Mucosa of rectum (tissue), 2 donors: Measurements from ENCODE around the gene GPR37.

Experiments
- H3K27ac ChIP-seq, 2 donors: one replicate each; pipeline ENCODE4 v1.7.0; 2013; ENCODE audit warnings: inconsistent platforms in 2 of 2, low read depth in 2 of 2, low read length in 2 of 2
- H3K27me3 ChIP-seq, 2 donors: one replicate each; pipeline ENCODE4 v1.7.0; 2013; ENCODE audit warnings: low read length in 2 of 2; ENCODE audit not compliant: control insufficient read depth in 2 of 2, insufficient read depth in 2 of 2
- H3K36me3 ChIP-seq, 2 donors: one replicate each; pipeline ENCODE4 v1.7.0; 2013; ENCODE audit warnings: low read length in 2 of 2; ENCODE audit not compliant: control insufficient read depth in 2 of 2, insufficient read depth in 2 of 2
- H3K4me1 ChIP-seq, 2 donors: one replicate each; pipeline ENCODE4 v1.7.0; 2013; ENCODE audit warnings: low read length in 2 of 2, mild to moderate bottlenecking in 1 of 2; ENCODE audit not compliant: control insufficient read depth in 2 of 2, insufficient read depth in 2 of 2
- H3K4me3 ChIP-seq, 2 donors: one replicate each; pipeline ENCODE4 v1.7.0; 2013; ENCODE audit warnings: low read length in 2 of 2
- H3K9ac ChIP-seq, 2 donors: one replicate each; pipeline ENCODE4 v1.7.0; 2013; ENCODE audit warnings: low read length in 2 of 2, low read depth in 1 of 2, mild to moderate bottlenecking in 1 of 2
- H3K9me3 ChIP-seq, 2 donors: one replicate each; pipeline ENCODE4 v1.7.0; 2013; ENCODE audit warnings: low read length in 2 of 2; ENCODE audit not compliant: control insufficient read depth in 2 of 2
- donor health status: healthy.
- donor health status: Normal muscosa, but diverticular disease.

The GPR37 gene

DNA sequence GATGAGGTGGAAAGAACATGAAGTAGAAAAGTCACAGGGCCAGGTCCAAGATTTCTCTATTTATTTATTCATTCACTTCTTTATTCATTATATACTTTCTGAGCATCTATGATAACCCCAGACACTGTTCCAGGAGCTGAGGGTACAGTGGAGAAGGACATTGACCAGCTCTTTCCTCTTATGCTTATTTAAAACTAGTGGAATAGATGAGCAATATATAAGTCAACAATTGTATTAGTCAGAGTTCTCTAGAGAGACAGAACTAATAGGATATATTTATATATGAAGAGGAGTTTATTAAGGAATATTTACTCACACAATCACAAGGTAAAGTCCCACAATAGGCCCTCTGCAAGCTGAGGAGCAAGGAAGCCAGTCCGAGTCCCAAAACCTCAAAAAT, 15.0 kb upstream of the GPR37 start:
- Histone ChIP-seq H3K27me3 (no peaks in the 10 kb centered on the region), H3K27ac (no peak overlapping the region), H3K9ac (no peak overlapping the region), H3K36me3 (no peaks in the 10 kb centered on the region), H3K4me3 (no peak overlapping the region), H3K4me1 (no peaks in the 10 kb centered on the region), H3K9me3 (no peaks in the 10 kb centered on the region)

DNA sequence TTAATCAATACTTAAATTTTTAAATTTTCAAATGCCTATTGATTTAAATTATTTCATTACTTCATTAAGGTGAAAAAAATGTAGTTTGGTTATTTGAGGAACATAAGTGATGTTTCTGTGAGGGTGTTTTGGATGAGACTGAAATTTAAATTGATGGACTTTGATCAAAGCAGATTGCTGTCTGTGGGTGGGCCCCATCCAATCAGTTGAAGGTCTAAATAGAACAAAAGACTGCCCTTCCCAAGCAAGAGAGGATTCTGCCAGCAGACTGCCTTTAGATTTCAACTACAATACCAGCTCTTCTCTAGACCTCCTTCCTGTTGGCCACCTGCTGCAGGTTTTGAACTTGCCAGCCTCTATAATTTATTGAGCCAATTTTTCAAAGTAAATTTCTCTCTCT, 14.5 kb upstream of the GPR37 start:
- Histone ChIP-seq H3K4me1 (no peaks in the 10 kb centered on the region), H3K9me3 (no peaks in the 10 kb centered on the region), H3K4me3 (no peak overlapping the region)

DNA sequence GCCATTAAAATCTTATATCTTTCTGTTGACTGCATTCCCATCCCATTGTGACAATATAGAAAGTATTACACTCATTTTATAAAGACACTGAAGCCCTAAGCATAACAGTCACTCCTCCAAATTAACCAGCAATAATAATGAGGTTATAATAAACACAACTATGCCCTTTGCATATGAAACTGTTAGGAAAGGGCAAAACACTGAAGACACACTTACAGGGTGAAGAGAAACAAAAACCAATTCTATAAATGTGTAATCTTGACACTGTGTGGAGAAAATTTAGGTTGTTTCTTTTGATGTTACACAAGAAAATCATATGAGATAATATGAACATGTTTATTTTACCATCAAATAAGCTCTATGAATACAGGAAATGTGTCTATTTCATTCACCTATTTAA, 14.0 kb upstream of the GPR37 start:
- Histone ChIP-seq H3K27me3 (no peaks in the 10 kb centered on the region), H3K4me1 (no peaks in the 10 kb centered on the region), H3K36me3 (no peaks in the 10 kb centered on the region), H3K27ac (no peak overlapping the region), H3K9me3 (no peaks in the 10 kb centered on the region), H3K9ac (no peak overlapping the region), H3K4me3 (no peak overlapping the region)

More for the DNA sequence above, 14.5 kb upstream of the GPR37 start:
- Histone ChIP-seq H3K9ac (no peak overlapping the region), H3K27ac (no peak overlapping the region), H3K36me3 (no peaks in the 10 kb centered on the region), H3K27me3 (no peaks in the 10 kb centered on the region)

DNA sequence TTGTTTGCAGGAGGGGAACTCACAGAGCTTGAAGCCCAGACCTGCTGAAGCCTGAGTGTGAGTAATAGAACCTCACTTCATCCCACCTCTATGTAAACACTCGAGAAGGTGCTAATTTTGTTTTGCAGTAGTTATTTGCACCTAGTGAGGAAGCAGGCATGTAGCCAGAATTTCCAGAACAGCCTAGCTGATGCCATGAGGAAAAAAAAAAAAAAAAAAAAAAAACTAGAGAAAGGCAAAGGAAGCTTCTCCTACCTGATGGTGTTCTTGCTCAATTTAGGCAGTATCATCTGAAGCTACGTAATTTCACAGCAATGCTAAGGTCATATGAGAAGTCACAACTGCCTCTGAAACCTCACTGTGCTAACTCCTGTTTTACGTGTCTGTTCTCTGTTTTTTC, 13.6 kb upstream of the GPR37 start:
- no peaks in the 10 kb centered on the region for H3K9me3 ChIP-seq
- H3K4me3 ChIP-seq = no peak overlapping the region
- H3K27ac ChIP-seq = no peak overlapping the region
- no peaks in the 10 kb centered on the region for H3K4me1 ChIP-seq
- no peak overlapping the region for H3K9ac ChIP-seq
- H3K36me3 ChIP-seq = no peaks in the 10 kb centered on the region
- no peaks in the 10 kb centered on the region for H3K27me3 ChIP-seq

DNA sequence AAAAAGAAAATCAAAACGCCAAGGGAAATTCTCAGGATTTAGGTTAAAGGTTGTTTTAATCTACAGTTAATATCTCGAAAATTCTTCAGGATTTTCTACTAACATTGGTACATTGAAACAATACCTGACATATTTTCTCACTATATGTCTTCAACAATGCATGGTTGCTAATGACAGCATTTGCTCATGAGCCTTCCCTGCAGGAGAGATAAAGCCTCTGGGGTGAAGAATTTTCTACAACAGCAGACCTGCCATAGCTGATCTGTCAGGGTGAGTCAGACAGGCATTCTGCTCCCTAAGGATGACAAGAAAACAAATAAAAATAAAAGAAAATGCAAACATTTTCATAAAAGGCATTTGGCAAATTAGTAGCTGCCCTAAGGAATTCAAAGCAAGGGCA, 11.7 kb upstream of the GPR37 start:
- no peak overlapping the region for H3K9ac ChIP-seq
- H3K9me3 ChIP-seq = no peaks in the 10 kb centered on the region
- H3K36me3 ChIP-seq = no peaks in the 10 kb centered on the region
- no peaks in the 10 kb centered on the region for H3K4me1 ChIP-seq
- H3K27me3 ChIP-seq = no peaks in the 10 kb centered on the region
- H3K4me3 ChIP-seq = no peak overlapping the region
- H3K27ac ChIP-seq = no peak overlapping the region

DNA sequence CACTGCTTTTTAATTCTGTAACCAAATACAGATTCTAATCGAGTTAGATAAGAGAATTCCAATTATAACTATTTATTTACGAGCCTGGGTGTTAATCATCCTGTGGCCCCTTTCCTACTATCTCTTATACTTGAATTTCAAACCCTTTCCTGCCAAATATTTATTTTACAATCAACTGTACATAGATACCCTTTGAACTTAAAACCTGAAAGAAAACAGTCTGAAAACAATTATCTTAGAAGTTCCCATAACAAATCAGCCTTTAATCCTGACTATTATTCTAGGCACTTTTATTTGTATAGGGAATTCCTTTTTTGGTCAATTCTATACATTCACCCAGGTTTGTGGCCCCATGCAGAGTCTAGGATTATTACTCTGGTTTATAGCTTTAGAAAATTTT, 10.6 kb upstream of the GPR37 start:
- no peak overlapping the region for H3K27ac ChIP-seq
- H3K4me3 ChIP-seq = no peak overlapping the region
- H3K27me3 ChIP-seq = no peaks in the 10 kb centered on the region
- no peaks in the 10 kb centered on the region for H3K4me1 ChIP-seq
- no peak overlapping the region for H3K9ac ChIP-seq
- no peaks in the 10 kb centered on the region for H3K9me3 ChIP-seq
- H3K36me3 ChIP-seq = no peaks in the 10 kb centered on the region

DNA sequence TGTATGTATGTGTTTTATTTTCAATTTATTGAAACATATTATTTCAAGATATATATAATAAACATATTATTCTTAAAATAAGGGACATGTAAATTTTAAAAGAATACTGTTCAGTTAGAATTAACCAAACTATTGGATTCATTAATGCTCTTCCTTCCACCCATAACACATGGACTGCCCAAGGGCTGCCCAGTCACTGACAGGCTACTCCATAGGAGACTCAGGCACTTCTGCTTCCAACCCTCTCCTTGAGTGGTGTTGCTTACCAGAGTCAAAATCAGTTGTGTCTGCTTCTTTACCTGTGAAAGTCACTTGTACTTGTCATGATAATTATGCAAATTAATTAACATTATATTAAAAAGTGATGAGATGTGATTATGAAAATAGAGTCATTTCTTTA, 9.8 kb upstream of the GPR37 start:
- no peak overlapping the region for H3K27ac ChIP-seq
- no peaks in the 10 kb centered on the region for H3K4me1 ChIP-seq
- no peaks in the 10 kb centered on the region for H3K36me3 ChIP-seq

DNA sequence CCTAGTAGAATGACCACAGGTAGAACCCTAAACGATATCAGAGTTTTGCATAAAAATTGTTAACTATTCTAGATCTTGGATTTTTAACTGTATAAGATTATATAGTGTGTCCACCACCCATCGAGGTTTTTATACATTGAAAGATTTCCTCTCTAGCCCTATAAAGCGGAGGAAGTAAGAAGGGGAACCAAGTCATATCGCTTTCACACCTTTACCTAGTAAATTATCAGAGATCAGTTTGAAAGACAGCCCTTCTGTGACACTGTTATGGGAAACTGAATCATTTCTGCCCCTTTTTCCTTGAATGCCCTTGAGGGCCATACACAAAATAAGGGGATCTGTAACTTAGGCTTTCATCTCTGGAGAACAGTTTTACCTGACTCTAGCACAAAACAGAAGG, 8.3 kb upstream of the GPR37 start:
- no peak overlapping the region for H3K9ac ChIP-seq
- no peaks in the 10 kb centered on the region for H3K27me3 ChIP-seq
- no peaks in the 10 kb centered on the region for H3K36me3 ChIP-seq

More for the DNA sequence above, 9.8 kb upstream of the GPR37 start:
- Histone ChIP-seq H3K4me3 (no peak overlapping the region), H3K27me3 (no peaks in the 10 kb centered on the region), H3K9me3 (no peaks in the 10 kb centered on the region), H3K9ac (no peak overlapping the region)

DNA sequence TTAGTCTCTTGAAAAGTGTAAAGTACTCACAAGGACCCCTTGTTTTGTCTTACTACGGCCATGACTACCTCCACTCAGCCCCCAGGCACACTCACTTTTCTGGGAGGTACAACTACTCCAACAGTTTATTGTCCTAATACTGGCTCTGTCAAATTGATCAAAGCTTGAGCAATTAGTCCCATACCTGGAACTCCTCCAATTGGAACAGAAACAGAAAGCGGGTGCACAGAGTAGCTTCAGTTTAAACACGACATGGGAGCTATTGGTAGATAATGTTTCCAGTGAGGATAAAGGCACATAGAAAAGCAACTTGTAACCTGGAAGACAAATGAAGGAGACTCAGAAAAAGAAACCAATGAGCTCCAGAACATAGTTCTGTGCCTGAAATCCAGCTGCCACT, 7.7 kb upstream of the GPR37 start:
- Histone ChIP-seq H3K4me1 (no peaks in the 10 kb centered on the region), H3K27me3 (no peaks in the 10 kb centered on the region), H3K9ac (no peak overlapping the region), H3K27ac (no peak overlapping the region), H3K4me3 (no peak overlapping the region), H3K36me3 (no peaks in the 10 kb centered on the region), H3K9me3 (no peaks in the 10 kb centered on the region)

More for the DNA sequence above, 8.3 kb upstream of the GPR37 start:
- H3K4me3 ChIP-seq = no peak overlapping the region
- H3K9me3 ChIP-seq = no peaks in the 10 kb centered on the region
- no peak overlapping the region for H3K27ac ChIP-seq
- H3K4me1 ChIP-seq = no peaks in the 10 kb centered on the region

DNA sequence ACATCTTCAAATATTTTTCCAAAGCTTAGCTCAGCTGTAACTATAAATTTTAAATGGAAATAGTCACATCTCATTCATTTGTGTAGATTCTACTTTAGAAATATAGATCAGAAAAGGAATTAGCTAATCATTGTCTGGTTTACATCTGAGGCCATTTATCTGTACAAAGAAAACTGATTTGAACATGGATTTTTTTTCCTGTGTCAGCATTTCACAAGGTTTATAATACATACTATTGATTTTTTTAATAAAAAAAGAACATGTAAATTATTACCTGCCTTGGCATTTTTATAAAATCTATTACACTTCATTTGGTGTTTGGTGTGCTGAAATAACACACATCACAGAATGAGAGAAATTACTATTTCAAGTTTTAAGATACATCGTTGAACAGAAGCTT, 3.5 kb upstream of the GPR37 start:
- no peaks in the 10 kb centered on the region for H3K36me3 ChIP-seq
- no peak overlapping the region for H3K9ac ChIP-seq
- H3K27me3 ChIP-seq = peaks cover 7 to 10% of the 10 kb centered on the region in 2 donors
- no peaks in the 10 kb centered on the region for H3K9me3 ChIP-seq
- no peak overlapping the region for H3K4me3 ChIP-seq
- H3K27ac ChIP-seq = no peak overlapping the region
- peaks cover 9 to 14% of the 10 kb centered on the region in 2 donors for H3K4me1 ChIP-seq

DNA sequence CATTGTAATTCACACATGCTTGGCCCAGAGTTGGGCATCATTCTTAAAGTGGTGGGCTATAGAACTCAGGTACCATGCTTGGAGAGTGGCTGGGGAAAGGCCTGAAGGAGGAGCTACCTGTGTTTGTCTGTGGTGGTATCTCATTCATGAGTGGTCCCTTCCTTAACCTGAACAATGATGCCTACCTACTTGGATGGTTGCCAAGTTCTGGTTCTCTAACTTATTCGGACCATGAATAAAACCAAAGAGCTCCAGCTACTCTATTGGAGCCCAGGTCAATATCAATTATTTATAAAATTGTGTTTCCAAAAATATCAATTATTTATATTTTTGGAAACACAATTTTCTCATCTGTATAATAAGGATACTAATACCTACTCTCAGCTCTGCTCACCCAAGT, 2.9 kb upstream of the GPR37 start:
- peaks cover 9 to 15% of the 10 kb centered on the region in 2 donors for H3K4me1 ChIP-seq
- H3K9ac ChIP-seq = no peak overlapping the region
- H3K27me3 ChIP-seq = peaks cover 12 to 17% of the 10 kb centered on the region in 2 donors
- H3K4me3 ChIP-seq = no peak overlapping the region
- no peak overlapping the region for H3K27ac ChIP-seq
- H3K9me3 ChIP-seq = no peaks in the 10 kb centered on the region
- H3K36me3 ChIP-seq = no peaks in the 10 kb centered on the region
